HG03571 (cell line): ENCODE data around the gene TXN.
"Not testable (repeated sequence)": the region's sequence is repeated elsewhere in the genome, so short reads cannot be mapped to it uniquely, and the experiment has no call there.

Experiments
- ATAC-seq: cut with Tn5 transposase; IDR thresholded peaks from one replicate; pipeline ENCODE4 v1.9.1; 2021; ENCODE audit not compliant: unreplicated experiment

Gene TXN

GRCh38 chr9:110214090-110214489 lies 42.2 kb downstream of the TXN start:
- no peak for ATAC-seq

DNA sequence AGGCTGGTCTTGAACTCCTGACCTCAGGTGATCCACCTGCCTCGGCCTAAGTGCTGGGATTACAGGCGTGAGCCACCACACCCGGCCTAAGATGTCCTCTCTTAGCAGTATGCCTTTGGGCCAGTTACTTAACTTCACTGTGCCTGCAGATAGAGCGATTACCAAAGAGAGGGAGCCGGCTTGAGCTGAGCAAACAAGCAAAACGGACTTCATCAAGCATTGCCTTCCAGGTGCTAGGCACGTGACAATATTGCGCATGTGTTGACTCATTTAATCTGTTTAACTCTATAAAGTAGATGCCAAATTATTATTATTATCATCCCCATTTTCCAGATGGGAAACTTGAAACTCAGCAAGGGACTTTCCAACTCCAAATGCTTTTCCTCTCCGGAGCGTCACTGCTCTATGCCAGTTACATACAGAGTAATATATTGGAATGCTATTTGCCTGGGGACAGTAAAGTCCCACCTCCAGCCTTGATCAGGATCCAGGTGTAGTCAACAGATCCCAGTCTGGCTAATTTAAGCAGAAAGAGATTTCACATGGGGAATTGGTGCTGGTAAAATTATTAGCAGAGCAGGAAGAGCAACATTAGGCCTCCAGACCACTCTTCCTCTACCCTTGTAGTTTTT lies 42.8 kb downstream of the TXN start:
- ATAC-seq, result no peak

DNA sequence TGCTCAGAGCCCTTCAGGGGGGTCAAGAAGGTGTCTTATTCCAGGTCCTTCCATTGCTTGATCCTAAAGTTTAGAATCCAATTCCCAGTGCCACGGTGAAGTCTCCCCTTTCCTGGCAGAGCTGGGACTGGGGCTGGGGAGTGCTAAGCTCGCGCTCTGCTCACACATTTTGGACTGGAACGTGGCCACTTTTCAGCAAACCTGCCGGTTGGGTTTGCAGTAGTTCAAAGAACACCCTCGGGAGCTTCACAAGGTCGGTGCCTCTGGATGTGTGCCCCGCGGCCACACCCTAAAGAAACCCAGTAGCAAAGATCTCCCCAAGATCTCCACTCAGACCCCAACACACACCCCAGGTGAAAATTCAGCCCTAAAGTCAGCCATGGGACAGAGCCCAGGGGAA lies 48.3 kb downstream of the TXN start, which contains the start of gene C9orf152:
C9orf152 (minus strand) TSS at position 129 of the 400 bp plus-strand sequence. CDS start 580 bp downstream, outside the sequence.
- no peak for ATAC-seq

GRCh38 chr9:110207071-110207641 lies 49.2 kb downstream of the TXN start:
- ATAC-seq, result no peak

DNA sequence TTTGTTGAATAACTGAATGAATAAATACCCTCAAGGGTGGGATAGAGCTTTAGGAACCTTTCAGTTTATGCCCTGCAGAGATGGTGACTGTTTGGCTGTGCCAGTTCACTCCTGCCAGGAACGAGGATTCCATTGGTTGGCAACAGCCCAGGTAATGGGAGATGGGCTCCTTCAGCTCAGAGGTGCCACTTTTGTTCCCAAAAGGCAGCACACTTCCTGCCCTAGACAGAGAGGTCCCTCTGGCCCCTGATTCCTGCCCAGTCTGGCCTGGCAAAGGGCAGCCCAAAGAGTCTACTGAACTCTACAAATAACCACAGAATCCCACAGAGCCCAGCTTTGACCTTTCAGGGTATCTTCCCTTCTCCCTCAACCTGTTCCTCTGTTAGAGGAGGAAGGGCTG lies 49.9 kb downstream of the TXN start:
- no peak for ATAC-seq

DNA sequence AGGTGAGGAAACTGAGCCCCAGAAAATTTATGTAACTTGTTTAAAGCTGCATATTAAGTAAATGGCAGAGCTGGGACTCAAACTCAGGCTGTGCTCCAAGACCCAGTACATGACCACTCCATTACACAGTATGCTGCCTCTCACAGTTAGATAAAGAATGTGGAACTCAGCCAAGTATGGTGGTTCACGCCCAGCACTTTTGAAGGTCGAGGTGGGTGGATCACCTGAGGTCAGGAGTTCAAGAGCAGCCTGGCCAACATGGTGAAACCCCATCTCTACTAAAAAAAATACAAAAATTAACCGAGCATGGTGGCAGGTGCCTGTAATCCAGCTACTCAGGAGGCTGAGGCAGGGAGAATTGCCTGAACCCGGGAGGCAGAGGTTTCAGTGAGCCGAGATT lies 50.7 kb downstream of the TXN start:
- not testable (repeated sequence) for ATAC-seq

DNA sequence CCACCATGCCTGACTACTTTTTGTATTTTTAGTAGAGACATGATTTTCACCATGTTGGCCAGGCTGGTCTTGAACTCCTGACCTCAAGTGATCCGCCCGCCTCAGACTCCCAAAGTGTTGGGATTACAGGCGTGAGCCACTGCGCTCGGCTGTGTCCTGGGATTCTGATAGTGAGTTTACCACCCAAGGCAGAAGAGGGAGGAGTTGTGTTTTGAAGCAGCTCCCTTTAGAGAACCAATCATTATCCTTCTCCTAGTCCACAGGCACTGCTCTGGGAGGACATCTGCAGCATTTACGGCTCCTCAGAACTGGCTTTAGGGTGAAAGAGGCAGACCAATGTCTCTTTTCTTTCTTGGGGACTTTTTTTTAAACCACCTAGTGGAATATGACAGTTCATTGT lies 54.1 kb downstream of the TXN start:
- no peak for ATAC-seq

- no peak for ATAC-seq
Measured at GRCh38 chr9:110199643-110200042, 56.7 kb downstream of the TXN start.

GRCh38 chr9:110198357-110198756 lies 58.0 kb downstream of the TXN start:
- ATAC-seq, result no peak

DNA sequence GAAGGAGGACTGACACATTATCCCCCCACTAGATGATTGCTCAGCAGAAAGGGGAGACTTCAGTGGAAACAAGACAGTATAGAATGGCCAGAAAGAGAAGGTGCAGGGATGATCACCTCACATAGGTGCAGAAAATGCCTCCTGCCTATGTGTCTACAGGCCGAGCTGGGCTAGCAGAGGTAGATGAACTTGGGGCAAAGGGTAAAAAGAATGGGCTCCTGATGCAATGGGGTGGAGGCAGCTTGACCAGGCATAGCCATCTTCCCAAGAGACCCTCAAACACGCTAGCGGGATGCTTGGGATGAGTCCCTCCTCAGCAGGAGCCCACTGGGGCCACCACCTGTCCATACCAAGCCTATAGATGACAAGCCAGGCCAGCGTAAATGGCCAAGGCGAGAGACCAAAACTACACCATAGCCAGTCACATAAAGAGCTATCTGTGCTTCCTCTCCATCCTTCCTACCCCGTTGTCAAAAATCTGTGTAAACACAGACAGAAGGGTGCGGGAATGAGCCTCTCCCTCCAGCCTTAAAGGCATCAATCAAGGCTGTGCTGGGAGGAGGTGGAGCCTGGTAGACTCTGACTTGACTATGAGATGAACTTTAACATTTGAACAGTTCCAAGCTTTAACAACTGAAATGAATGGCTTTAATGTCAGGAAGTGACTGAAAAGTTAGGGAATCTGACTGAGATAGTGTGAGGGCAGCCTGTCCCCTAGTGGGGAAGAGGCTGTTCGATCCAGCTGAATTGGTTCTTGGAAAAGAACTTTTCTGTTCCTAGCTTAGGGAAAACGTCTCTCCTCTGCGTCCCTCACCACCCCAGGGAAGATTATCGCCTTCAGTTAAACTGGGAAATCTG lies 58.7 kb downstream of the TXN start:
- no peak for ATAC-seq

- ATAC-seq, result not testable (repeated sequence)
Measured at GRCh38 chr9:110196084-110196499, 60.2 kb downstream of the TXN start.
